Ovary (tissue), 9 donors: ENCODE data around the gene SCRN2. TPM values are rescaled to one million over a fixed set of nuclear protein-coding genes. Genes with fewer than 3 reads are reported as not detected.

Experiments
- DNase-seq, 5 donors: peaks; one replicate each; pipeline ENCODE4 v3.0.0-alpha.2; 2019 to 2020
- H3K27ac ChIP-seq, 2 donors: fragments of 200-600 bp; one replicate each; pipeline versions ENCODE4 v1.5.1 to v1.8.0; 2019 to 2022
- H3K27me3 ChIP-seq: fragments of 200-600 bp; one replicate; pipeline ENCODE4 v1.8.0; 2022
- H3K36me3 ChIP-seq: fragments of 200-600 bp; sonication (generic); one replicate; pipeline ENCODE4 v1.5.1; 2019
- H3K4me1 ChIP-seq: one replicate; pipeline ENCODE4 v1.8.1; 2013; ENCODE audit warnings: mild to moderate bottlenecking, moderate library complexity; ENCODE audit not compliant: insufficient read depth
- H3K4me3 ChIP-seq: fragments of 200-600 bp; sonication (generic); one replicate; pipeline ENCODE4 v1.5.1; 2017
- H3K9me3 ChIP-seq, 2 donors: fragments of 200-600 bp in 1 of 2; sonication (generic) in 1 of 2; one replicate each; pipeline versions ENCODE4 v1.5.1 to v1.8.1; 2013 to 2019; ENCODE audit warnings: mild to moderate bottlenecking in 1 of 2, moderate library complexity in 1 of 2
- CTCF ChIP-seq, 3 donors: fragments of 450-650 bp in 2 of 3; fragments of 200-600 bp in 1 of 3; IDR thresholded peaks; one replicate each; pipeline versions ENCODE4 v1.5.1 to v1.8.0; 2016 to 2022; ENCODE audit warnings: antibody characterized with exemption in 3 of 3, mild to moderate bottlenecking in 1 of 3
- EP300 ChIP-seq: sonication (generic); formaldehyde crosslinking; IDR thresholded peaks from one replicate; pipeline ENCODE4 v1.6.1; 2017; ENCODE audit warnings: antibody characterized with exemption
- POLR2A ChIP-seq: fragments of 450-650 bp; IDR thresholded peaks from one replicate; pipeline ENCODE4 v1.6.1; 2017; ENCODE audit warnings: antibody characterized with exemption, mild to moderate bottlenecking, moderate library complexity
- WGBS, 3 donors: extraction: QIAGEN DNeasy Blood & Tissue Kit in 1 of 3; methylation state at CpG; one replicate each; pipeline versions ENCODE4 v1.1.5 to v1.1.7; 2013 to 2017; 5-methylcytosine and 5-hydroxymethylcytosine counted together
- intact Hi-C, 4 donors: fragments of 100-400 bp; cut with DNase I; formaldehyde crosslinking; loops; one replicate each; pipeline versions ENCODE4 v1.11.0 to v1.15.1; 2022 to 2023
- polyA plus RNA-seq, 2 donors: library from polyadenylated mRNA; stranded (reverse); fragments of 200-250 nt in 1 of 2; fragments of 350-450 nt in 1 of 2; fragmentation: Illumina TruSeq in 1 of 2; extraction: RNeasy Lipid Tissue Mini Kit (QIAGEN cat#74804) in 1 of 2; gene quantifications; one replicate each; pipeline ENCODE4 v1.2.3, GENCODE V29; 2013 to 2014
- total RNA-seq, 7 donors: library from RNA; depleted of rRNA in 2 of 7; stranded (reverse); fragments of >200 nt in 2 of 7; fragmentation: NEBNext Ultra II Directional in 3 of 7; extraction: Animal tissue kit (Norgen Biotek cat#: 25700) in 3 of 7; gene quantifications; one replicate each; pipeline versions ENCODE4 v1.1.0 to v1.2.4, GENCODE V29; 2016 to 2023
- donor health status: DM: no; HTN: no; CAD: no; lungs with moderate emphysema.
- donor health status: DM: no; HTN: no; CAD: no.
- donor health status: Bipolar disorder and iron deficiency.
- donor health status: DM: yes; HTN: yes; CAD: no.
- donor health status: DM: no; HTN: no; CAD: no.
- donor health status: DM: yes; HTN: yes; CAD: no.

Gene SCRN2
- total and polyA plus RNA-seq, 9 donors = 5.6 to 45.5 (median 36.8) TPM

- H3K4me3 ChIP-seq = no peak overlapping the region
- H3K27ac ChIP-seq = no peak overlapping the region
- H3K4me1 ChIP-seq = no peaks in the 10 kb centered on the region
- intact Hi-C loops = no loop called here
- no peaks in the 10 kb centered on the region for H3K36me3 ChIP-seq
- TF ChIP-seq CTCF (IDR thresholded peaks at IDR 0.05) = no peak
- TF ChIP-seq POLR2A = no peak
- TF ChIP-seq EP300 = no peak
- H3K9me3 ChIP-seq = no peaks in the 10 kb centered on the region
- no peak for DNase-seq
- H3K27me3 ChIP-seq = no peaks in the 10 kb centered on the region
- WGBS, 3 donors = 63 to 82% (median 64%) methylated on average over 6 of the region's 6 CpGs
Measured at GRCh38 chr17:47803751-47804150, 37.3 kb downstream of the SCRN2 start.

DNA sequence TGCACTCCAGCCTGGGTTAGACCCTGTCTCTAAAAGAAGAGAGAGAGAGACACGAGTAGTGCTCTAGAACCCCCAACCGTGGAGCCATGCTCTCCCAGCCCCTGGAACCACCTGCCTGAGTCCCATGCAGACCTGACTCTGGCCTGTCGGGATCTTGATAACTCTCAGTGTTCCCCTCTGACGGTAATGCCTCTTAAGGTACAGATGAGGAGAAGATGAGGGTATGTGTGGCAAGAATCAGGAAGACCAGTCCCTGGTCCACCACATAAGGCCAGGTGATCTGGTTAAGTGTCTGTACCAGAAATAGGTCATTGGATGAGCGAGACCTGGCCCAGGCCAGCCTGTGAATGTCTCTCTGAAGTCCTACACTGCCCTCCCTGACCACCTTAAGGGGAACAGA lies 37.9 kb downstream of the SCRN2 start:
- H3K9me3 ChIP-seq = no peaks in the 10 kb centered on the region
- DNase-seq = no peak
- 45 to 56% (median 46%) methylated on average over 5 of the region's 5 CpGs for WGBS, 3 donors
- H3K36me3 ChIP-seq = no peaks in the 10 kb centered on the region
- H3K4me3 ChIP-seq = no peak overlapping the region
- H3K27ac ChIP-seq = no peak overlapping the region
- H3K4me1 ChIP-seq = no peaks in the 10 kb centered on the region
- H3K27me3 ChIP-seq = no peaks in the 10 kb centered on the region
- TF ChIP-seq CTCF (IDR thresholded peaks at IDR 0.05) (no peak), POLR2A (no peak), EP300 (no peak)
- intact Hi-C loops = no loop called here

GRCh38 chr17:47802341-47803022 lies 38.6 kb downstream of the SCRN2 start:
- Histone ChIP-seq H3K36me3 (no peaks in the 10 kb centered on the region), H3K9me3 (no peaks in the 10 kb centered on the region), H3K27me3 (no peaks in the 10 kb centered on the region), H3K4me3 (no peak overlapping the region), H3K27ac (no peak overlapping the region), H3K4me1 (no peaks in the 10 kb centered on the region)
- intact Hi-C loops = no loop called here
- WGBS, 3 donors = 22 to 32% (median 26%) methylated on average over 9 of the region's 9 CpGs
- DNase-seq = no peak
- TF ChIP-seq EP300 (no peak), CTCF (IDR thresholded peaks at IDR 0.05) (peak in 2 of 3 donors; percentile 9 to 14), POLR2A (no peak)

DNA sequence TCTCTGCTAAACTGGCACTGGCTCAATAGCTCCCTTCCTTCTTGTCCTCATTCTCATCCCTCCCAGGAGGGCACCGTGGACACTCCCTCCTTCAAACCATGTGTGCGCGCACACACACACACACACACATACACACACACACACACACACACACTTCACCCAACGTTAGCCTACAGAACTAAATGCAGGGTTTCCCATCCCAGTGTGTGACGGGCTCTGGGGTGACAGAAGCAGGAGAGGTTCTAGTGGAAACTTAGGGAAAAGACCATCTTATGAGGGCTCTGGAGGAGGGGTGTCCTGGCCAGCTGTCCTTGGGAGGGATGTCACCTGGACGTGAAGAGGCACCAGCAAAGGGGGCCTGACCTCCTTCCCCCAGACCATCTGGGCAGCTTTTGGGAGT lies 39.2 kb downstream of the SCRN2 start:
- no peak for DNase-seq
- 33 to 60% (median 36%) methylated on average over 6 of the region's 6 CpGs for WGBS, 3 donors
- no peak overlapping the region for H3K27ac ChIP-seq
- no peaks in the 10 kb centered on the region for H3K27me3 ChIP-seq
- H3K9me3 ChIP-seq = no peaks in the 10 kb centered on the region
- no peaks in the 10 kb centered on the region for H3K36me3 ChIP-seq
- no peak for TF ChIP-seq EP300
- no peak for TF ChIP-seq CTCF (IDR thresholded peaks at IDR 0.05)
- no peaks in the 10 kb centered on the region for H3K4me1 ChIP-seq
- intact Hi-C loops = no loop called here
- no peak overlapping the region for H3K4me3 ChIP-seq
